Measurements from ENCODE around the gene IGF1R. TPM values are rescaled to one million over a fixed set of nuclear protein-coding genes. Genes with fewer than 3 reads are reported as not detected.

The IGF1R gene
- total and polyA plus RNA-seq, 2 of the 13 experiments (the other 11 are each of a cell fraction or from before 2014, with no cell fraction given) = 15.9 to 18.4 TPM

- Histone ChIP-seq H3K9ac (ENCODE audit: insufficient read depth, low read depth, low read length) (no peak overlapping the region), H4K20me1 (ENCODE audit: insufficient read depth, low read length) (peaks cover 72% of the 10 kb centered on the region), H3K9me3 (ENCODE audit: low read length) (no peaks in the 10 kb centered on the region), H3K79me2 (ENCODE audit: insufficient read depth, low read length) (peaks cover 33% of the 10 kb centered on the region), H3K27me3 (ENCODE audit: control insufficient read depth in 1 of 2, insufficient read depth in 2 of 2, low read length in 2 of 2) (no peaks in the 10 kb centered on the region), H3K4me1 (ENCODE audit: insufficient read depth, low read length) (no peaks in the 10 kb centered on the region), H2AFZ (ENCODE audit: low read length) (no peak overlapping the region), H3K4me2 (ENCODE audit: low read depth, low read length) (no peak overlapping the region), H3K36me3 (replicated peaks in 1 of 2; ENCODE audit: control insufficient read depth in 1 of 2, insufficient read depth in 2 of 2, low read length in 2 of 2) (no peaks in the 10 kb centered on the region; a peak in 1 of 5 replicates), H3K27ac (ENCODE audit: extremely low read length, insufficient read depth, low read length) (no peak overlapping the region), H3K4me3 (replicated peaks in 1 of 3; ENCODE audit: insufficient read depth in 1 of 3, low read depth in 2 of 3, low read length in 3 of 3) (no peak overlapping the region)
- TF ChIP-seq HOXA3 (CRISPR knock-in tag; IDR thresholded peaks at IDR 0.05) (no peak), ZGPAT (CRISPR knock-in tag; IDR thresholded peaks at IDR 0.05) (no peak), MIER3 (CRISPR knock-in tag; IDR thresholded peaks at IDR 0.05; ENCODE audit: borderline replicate concordance) (no peak), MEF2D (CRISPR knock-in tag; IDR thresholded peaks at IDR 0.05) (no peak), NFIC (IDR thresholded peaks at IDR 0.05; ENCODE audit: low read length) (no peak), HDAC6 (IDR thresholded peaks at IDR 0.05; ENCODE audit: low read depth, low read length) (no peak), ZNF7 (CRISPR knock-in tag; IDR thresholded peaks at IDR 0.05) (no peak), RBAK (CRISPR knock-in tag; IDR thresholded peaks at IDR 0.05) (no peak), NFKB2 (CRISPR knock-in tag; IDR thresholded peaks at IDR 0.05; ENCODE audit: borderline replicate concordance) (no peak)
- BruUV-seq (replicated peaks) = no TSS peak
- intact Hi-C loops (cut with micrococcal nuclease; ENCODE audit: unreplicated experiment) = no loop called here
- in situ Hi-C loops (cut with HindIII; ENCODE audit: extremely low pct_ligation_motif_present, low pct_unique_long_range_greater_than_20kb) = no loop called here
- ChIA-PET POLR2A (no interaction called here), CTCF (ENCODE audit: low intra/inter-chr PET ratio, low total read pairs) (no interaction called here)
- ATAC-seq (no peak), DNase-seq (ENCODE audit: low spot score) (no peak), FAIRE-seq (no peak)
- WGBS (ENCODE audit: low lambda C conversion rate) = 97% methylated on average over 9 of the region's 11 CpGs
Observed at GRCh38 chr15:98883478-98883877, 235.1 kb downstream of the IGF1R start.

- H3K4me3 ChIP-seq (replicated peaks in 1 of 3; ENCODE audit: insufficient read depth in 1 of 3, low read depth in 2 of 3, low read length in 3 of 3) = no peak overlapping the region
- H3K79me2 ChIP-seq (ENCODE audit: insufficient read depth, low read length) = peaks cover 34% of the 10 kb centered on the region
- H4K20me1 ChIP-seq (ENCODE audit: insufficient read depth, low read length) = peaks cover 75% of the 10 kb centered on the region
- DNase-seq (ENCODE audit: low spot score) = no peak
- intact Hi-C loops (cut with micrococcal nuclease; ENCODE audit: unreplicated experiment) = no loop called here
- no peaks in the 10 kb centered on the region for H3K9me3 ChIP-seq (ENCODE audit: low read length)
- no TSS peak for BruUV-seq (replicated peaks)
- no peak overlapping the region for H3K4me2 ChIP-seq (ENCODE audit: low read depth, low read length)
- no peak overlapping the region for H3K27ac ChIP-seq (ENCODE audit: extremely low read length, insufficient read depth, low read length)
- WGBS (ENCODE audit: low lambda C conversion rate) = 100% methylated on average over 3 of the region's 3 CpGs
- no peaks in the 10 kb centered on the region for H3K27me3 ChIP-seq (ENCODE audit: control insufficient read depth in 1 of 2, insufficient read depth in 2 of 2, low read length in 2 of 2)
- no peaks in the 10 kb centered on the region for H3K4me1 ChIP-seq (ENCODE audit: insufficient read depth, low read length)
- ChIA-PET CTCF (ENCODE audit: low intra/inter-chr PET ratio, low total read pairs) (no interaction called here), POLR2A (no interaction called here)
- no peak for ATAC-seq
- no peak for FAIRE-seq
- no peak overlapping the region for H2AFZ ChIP-seq (ENCODE audit: low read length)
- no peaks in the 10 kb centered on the region; a peak in 1 of 5 replicates for H3K36me3 ChIP-seq (replicated peaks in 1 of 2; ENCODE audit: control insufficient read depth in 1 of 2, insufficient read depth in 2 of 2, low read length in 2 of 2)
- no peak overlapping the region for H3K9ac ChIP-seq (ENCODE audit: insufficient read depth, low read depth, low read length)
- in situ Hi-C loops (cut with HindIII; ENCODE audit: extremely low pct_ligation_motif_present, low pct_unique_long_range_greater_than_20kb) = no loop called here
- no peak for TF ChIP-seq ZNF639 (CRISPR knock-in tag; conservative IDR thresholded peaks at IDR 0.05)
- no peak for TF ChIP-seq DDIT3 (CRISPR knock-in tag; IDR thresholded peaks at IDR 0.05)
- TF ChIP-seq ZNF703 (CRISPR knock-in tag; IDR thresholded peaks at IDR 0.05; ENCODE audit: borderline replicate concordance) = no peak
- no peak for TF ChIP-seq ZNF431 (CRISPR knock-in tag; IDR thresholded peaks at IDR 0.05; ENCODE audit: borderline replicate concordance, low read depth)
- no peak for TF ChIP-seq CBX1 (IDR thresholded peaks at IDR 0.05; ENCODE audit: low read depth)
- TF ChIP-seq TARDBP (CRISPR knock-in tag; IDR thresholded peaks at IDR 0.05) = no peak
- no peak for TF ChIP-seq GFI1 (CRISPR knock-in tag; IDR thresholded peaks at IDR 0.05; ENCODE audit: borderline replicate concordance)
- no peak for TF ChIP-seq SP5 (CRISPR knock-in tag; IDR thresholded peaks at IDR 0.05; ENCODE audit: borderline replicate concordance, low read depth)
- TF ChIP-seq ZNF547 (CRISPR knock-in tag; IDR thresholded peaks at IDR 0.05) = no peak
Observed at GRCh38 chr15:98884894-98885293, 236.6 kb downstream of the IGF1R start.
